C4-2B (cell line): ENCODE measurements around the gene ITIH5.

Source experiments
- H3K27ac ChIP-seq: fragments of 450-650 bp; 2 replicates; pipeline ENCODE4 v1.5.1; 2017
- ZFX ChIP-seq: fragments of 450-650 bp; IDR thresholded peaks from 2 replicates; pipeline ENCODE4 v1.6.1; 2017
- TF ChIP-seq, protein P1 (sequence below): fragments of 450-650 bp; conservative IDR thresholded peaks from 2 replicates; pipeline ENCODE4 v1.5.1; 2017; ENCODE audit warnings: mild to moderate bottlenecking

ITIH5 gene

DNA sequence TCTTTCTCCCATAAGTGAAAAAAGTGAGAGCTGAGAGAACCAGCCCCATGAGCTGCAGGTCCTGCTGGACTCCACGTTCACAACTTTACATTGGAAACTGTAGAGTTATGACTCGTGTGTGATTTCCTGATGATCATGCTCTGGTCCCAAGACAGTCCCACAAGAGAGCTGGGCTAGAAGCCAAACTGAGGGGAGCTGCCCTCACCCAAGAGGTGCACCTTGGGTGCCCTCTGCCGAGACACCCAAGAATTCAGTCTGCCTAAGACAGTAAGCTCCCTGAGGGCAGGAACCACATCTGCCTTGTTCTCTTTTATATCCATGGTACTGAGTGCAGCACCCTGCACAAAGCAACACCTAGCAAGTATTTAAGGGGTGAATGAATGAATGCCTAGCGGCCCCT lies 143.1 kb downstream of the ITIH5 start:
- TF ChIP-seq, protein P1, sequence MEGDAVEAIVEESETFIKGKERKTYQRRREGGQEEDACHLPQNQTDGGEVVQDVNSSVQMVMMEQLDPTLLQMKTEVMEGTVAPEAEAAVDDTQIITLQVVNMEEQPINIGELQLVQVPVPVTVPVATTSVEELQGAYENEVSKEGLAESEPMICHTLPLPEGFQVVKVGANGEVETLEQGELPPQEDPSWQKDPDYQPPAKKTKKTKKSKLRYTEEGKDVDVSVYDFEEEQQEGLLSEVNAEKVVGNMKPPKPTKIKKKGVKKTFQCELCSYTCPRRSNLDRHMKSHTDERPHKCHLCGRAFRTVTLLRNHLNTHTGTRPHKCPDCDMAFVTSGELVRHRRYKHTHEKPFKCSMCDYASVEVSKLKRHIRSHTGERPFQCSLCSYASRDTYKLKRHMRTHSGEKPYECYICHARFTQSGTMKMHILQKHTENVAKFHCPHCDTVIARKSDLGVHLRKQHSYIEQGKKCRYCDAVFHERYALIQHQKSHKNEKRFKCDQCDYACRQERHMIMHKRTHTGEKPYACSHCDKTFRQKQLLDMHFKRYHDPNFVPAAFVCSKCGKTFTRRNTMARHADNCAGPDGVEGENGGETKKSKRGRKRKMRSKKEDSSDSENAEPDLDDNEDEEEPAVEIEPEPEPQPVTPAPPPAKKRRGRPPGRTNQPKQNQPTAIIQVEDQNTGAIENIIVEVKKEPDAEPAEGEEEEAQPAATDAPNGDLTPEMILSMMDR = no peak
- no peak for TF ChIP-seq ZFX
- no peak overlapping the region for H3K27ac ChIP-seq

DNA sequence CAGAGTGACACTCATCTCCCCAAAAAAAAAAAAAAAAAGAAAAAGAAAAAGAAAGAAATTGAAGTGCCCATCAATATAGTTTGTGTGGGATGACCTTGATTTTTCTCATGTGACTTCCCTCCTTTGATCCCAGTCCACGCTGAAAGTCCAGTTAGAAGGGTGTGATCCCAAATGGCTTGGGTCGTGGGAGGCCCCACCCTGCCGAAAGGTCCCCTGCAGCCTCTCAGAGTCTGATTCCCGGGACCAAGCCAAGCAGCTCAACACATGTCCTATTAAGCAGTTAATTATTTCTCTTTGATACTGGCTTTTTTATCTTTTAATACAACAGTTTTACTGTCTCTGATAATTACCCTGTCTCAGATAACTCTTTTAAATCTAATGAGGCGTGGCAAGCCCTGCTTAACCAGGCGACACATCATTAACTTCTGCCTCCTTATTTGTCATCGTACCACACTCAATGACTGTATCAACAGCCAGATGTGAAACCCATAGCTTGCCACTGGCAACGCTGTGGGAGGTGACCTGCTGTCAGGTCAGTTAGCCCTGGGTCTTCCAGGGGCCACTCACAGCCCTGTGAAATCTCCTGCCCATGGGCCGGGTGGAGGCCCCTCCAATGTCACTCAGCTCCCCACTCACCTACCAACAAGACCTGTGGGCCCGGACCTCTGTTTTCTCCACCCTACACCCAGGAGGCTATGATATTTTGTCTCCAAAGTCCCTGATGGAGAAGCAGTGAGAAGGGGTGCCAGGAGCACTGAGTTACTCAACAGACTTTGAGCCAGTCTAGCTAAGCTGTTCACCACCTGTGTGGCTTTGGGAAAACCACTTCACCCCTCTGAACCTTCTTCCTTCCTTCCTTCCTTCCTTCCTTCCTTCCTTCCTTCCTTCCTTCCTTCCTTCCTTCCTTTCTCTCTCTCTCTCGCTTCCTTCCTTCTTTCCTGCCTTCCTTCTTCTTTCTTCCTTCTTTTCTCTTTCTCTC lies 146.0 kb downstream of the ITIH5 start:
- H3K27ac ChIP-seq = no peak overlapping the region
- no peak for TF ChIP-seq ZFX
- TF ChIP-seq, protein P1 = no peak

DNA sequence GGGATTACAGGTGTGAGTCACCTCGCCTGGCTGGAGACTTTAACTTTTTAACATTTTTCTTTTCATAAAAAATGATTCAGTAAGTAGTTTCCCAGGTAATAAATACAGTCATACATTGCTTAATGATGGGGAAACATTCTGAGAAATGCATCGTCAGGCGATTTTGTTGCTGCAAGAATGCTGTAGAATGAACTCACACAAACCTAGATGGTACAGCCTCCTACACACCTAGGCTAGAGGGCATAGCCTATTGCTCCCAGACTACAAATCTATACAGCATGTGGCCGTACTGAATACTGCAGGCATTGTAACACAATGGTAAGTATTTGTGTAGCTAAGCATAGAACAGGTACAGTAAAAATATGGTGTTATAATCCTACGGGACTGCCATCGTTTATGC lies 147.4 kb downstream of the ITIH5 start:
- no peak overlapping the region for H3K27ac ChIP-seq
- TF ChIP-seq ZFX = no peak
- TF ChIP-seq, protein P1 = no peak

DNA sequence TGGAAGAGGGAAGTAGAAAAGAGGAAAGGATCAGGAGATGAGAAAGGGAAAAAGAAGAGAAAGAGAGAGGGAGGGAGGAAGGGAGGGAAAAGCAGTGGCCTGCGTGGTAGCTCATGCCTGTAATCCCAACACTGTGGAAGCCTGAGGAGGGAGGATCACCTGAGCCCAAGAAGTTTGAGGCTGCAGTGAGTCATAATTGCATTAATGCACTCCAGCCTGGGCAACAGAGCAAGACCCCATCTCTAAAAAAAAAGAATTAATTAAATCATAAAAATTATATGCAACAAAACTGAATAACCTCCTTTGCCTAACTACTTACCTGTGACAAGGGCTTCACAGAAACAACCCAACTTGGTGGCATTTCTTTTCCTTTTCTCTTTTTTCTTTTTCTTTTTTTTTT lies 148.1 kb downstream of the ITIH5 start:
- no peak for TF ChIP-seq ZFX
- TF ChIP-seq, protein P1 = no peak
- H3K27ac ChIP-seq = no peak overlapping the region

DNA sequence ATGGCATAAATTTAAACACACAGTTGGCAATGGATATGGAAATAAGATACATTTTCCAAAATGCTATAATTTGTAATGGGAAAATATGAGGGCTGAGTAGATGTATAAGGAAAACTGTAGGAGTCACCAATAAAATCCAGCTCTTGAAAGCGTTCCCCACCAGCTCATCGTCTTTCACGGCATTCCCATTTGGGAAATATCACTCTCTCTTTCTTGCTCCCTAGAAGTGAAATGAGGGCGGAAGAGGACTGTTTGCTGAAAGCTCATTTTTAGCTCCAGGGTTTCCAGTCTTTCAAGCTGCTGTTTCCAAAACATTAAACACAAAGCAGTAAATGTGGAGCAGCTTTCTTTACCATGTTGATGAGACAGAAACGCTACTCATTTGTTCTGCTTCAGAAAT lies 151.3 kb downstream of the ITIH5 start:
- no peak for TF ChIP-seq ZFX
- TF ChIP-seq, protein P1 = no peak
- no peak overlapping the region for H3K27ac ChIP-seq

DNA sequence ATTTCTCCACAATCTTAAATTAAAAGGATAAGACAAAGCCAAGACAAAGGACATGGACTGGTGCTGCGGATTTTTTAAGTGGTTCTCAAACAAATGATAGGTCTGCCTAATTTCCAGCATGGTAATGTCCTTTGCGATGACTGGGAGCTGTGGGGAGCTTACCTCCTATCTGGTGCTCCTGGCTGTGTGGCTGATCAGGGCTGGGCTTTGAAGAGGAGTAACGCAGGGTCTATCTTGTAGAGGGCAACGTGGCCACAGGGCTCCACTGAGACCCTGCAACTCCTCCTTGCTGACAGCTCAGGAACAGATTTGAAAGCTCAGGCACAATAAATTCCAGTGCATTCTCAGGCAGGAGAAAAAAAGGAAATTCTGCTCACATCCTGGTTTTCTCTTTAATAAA lies 152.8 kb downstream of the ITIH5 start:
- peak overlapping the region; percentile 49 for H3K27ac ChIP-seq
- TF ChIP-seq, protein P1 = no peak
- TF ChIP-seq ZFX = no peak

DNA sequence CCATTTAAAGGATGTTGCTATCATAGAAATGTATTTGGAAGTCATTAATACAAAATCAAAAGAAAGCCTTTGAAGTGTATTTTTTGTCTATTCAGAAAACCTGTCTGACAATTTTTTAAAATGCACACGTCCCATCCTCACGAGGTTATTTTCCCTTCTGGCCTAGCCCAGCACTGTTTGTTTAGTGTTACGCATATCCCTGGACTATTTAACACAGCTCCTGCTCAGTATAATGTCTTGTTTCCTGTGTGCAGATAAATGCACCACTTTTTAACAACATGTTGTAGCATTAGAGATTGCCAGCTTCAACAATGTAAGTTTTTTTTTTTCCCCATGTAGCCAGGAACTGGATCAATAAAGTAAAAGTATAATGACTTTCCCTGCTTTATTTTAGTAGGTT lies 153.3 kb downstream of the ITIH5 start:
- no peak overlapping the region for H3K27ac ChIP-seq
- TF ChIP-seq, protein P1 = no peak
- TF ChIP-seq ZFX = no peak
